ENCODE data around the gene CD247.

Gene CD247

GRCh38 chr1:167440776-167441175 is 77.6 kb downstream of the CD247 start:
- DNase-seq: no peak
- Mint-ChIP-seq H3K4me1 (peaks cover 81% of the 10 kb centered on the region), H3K36me3 (ENCODE audit: low read depth) (peaks cover 56% of the 10 kb centered on the region), H3K27me3 (peaks cover 2% of the 10 kb centered on the region), H3K4me3 (no peak overlapping the region), H3K9me3 (no peaks in the 10 kb centered on the region), H3K27ac (peak overlapping the region; percentile 35)
- no peak for ATAC-seq

GRCh38 chr1:167440345-167440744 is 78.0 kb downstream of the CD247 start:
- ATAC-seq: no peak
- no peak overlapping the region for H3K4me3 Mint-ChIP-seq
- peaks cover 80% of the 10 kb centered on the region for H3K4me1 Mint-ChIP-seq
- peak overlapping the region; percentile 53 for H3K27ac Mint-ChIP-seq
- no peak for DNase-seq
- H3K9me3 Mint-ChIP-seq: no peaks in the 10 kb centered on the region
- H3K36me3 Mint-ChIP-seq (ENCODE audit: low read depth): peaks cover 59% of the 10 kb centered on the region
- peaks cover 2% of the 10 kb centered on the region for H3K27me3 Mint-ChIP-seq

GRCh38 chr1:167439301-167439988 is 78.9 kb downstream of the CD247 start:
- H3K4me3 Mint-ChIP-seq: peak overlapping the region; percentile 48
- H3K9me3 Mint-ChIP-seq: no peaks in the 10 kb centered on the region
- DNase-seq: peak; percentile 41
- ATAC-seq: peak; percentile 16
- H3K27ac Mint-ChIP-seq: peak overlapping the region; percentile 27
- peaks cover 2% of the 10 kb centered on the region for H3K27me3 Mint-ChIP-seq
- H3K36me3 Mint-ChIP-seq (ENCODE audit: low read depth): peaks cover 60% of the 10 kb centered on the region
- H3K4me1 Mint-ChIP-seq: peaks cover 78% of the 10 kb centered on the region

GRCh38 chr1:167438171-167439138 is 79.9 kb downstream of the CD247 start:
- ATAC-seq: no peak
- no peak for DNase-seq
- Mint-ChIP-seq H3K4me1 (peaks cover 73% of the 10 kb centered on the region), H3K27ac (peak overlapping the region; percentile 81), H3K27me3 (peaks cover 2% of the 10 kb centered on the region), H3K4me3 (peak overlapping the region; percentile 9), H3K9me3 (no peaks in the 10 kb centered on the region), H3K36me3 (ENCODE audit: low read depth) (peaks cover 59% of the 10 kb centered on the region)

DNA sequence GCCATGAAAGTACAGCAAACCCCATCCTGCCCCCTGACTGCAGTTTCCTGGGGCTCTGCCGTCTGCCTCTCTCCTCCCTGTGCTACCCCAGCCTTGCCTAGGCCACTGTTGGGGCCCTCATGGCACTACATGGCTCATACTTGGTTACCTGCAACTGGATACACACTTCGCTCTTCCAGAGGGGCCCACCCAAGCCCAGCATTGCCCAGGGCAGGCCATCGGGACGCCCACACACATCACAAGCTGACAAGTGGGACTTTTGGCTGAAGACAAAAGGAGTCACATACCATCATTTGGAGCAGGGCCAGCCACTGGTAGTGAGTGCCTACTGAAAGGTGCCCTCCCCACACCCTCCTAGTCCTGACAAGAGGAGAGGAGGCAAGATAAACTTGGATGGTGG is 82.8 kb downstream of the CD247 start:
- no peak for DNase-seq
- ATAC-seq: no peak
- Mint-ChIP-seq H3K4me1 (peaks cover 61% of the 10 kb centered on the region), H3K9me3 (no peaks in the 10 kb centered on the region), H3K36me3 (ENCODE audit: low read depth) (peaks cover 61% of the 10 kb centered on the region), H3K27ac (peak overlapping the region; percentile 81), H3K4me3 (no peak overlapping the region), H3K27me3 (peaks cover 2% of the 10 kb centered on the region)

DNA sequence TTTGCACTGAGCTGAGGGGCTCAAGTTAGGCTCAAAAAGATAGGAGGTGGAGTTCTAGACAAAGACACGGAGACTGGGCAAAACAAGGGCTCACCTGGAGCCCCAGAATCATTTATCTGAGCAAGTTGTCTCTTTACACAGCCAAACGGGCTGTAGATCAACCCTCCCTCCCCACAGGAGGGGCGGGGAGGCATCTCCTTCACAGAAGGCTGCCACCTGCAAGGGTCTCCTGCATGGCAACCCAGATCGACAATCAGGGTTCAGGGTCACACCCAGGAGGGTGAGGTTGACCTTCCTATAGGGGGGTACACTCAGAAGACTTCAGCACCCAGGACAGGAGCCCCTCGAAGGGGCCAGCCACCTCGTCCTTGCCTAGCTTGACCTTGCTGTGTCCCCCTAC is 84.0 kb downstream of the CD247 start:
- Mint-ChIP-seq H3K4me1 (peaks cover 58% of the 10 kb centered on the region), H3K27ac (no peak overlapping the region), H3K36me3 (ENCODE audit: low read depth) (peaks cover 51% of the 10 kb centered on the region)

GRCh38 chr1:167433884-167434283 is 84.4 kb downstream of the CD247 start:
- Mint-ChIP-seq H3K9me3 (no peaks in the 10 kb centered on the region), H3K4me3 (no peak overlapping the region), H3K36me3 (ENCODE audit: low read depth) (peaks cover 50% of the 10 kb centered on the region), H3K27ac (no peak overlapping the region), H3K27me3 (no peaks in the 10 kb centered on the region), H3K4me1 (peaks cover 57% of the 10 kb centered on the region)
- ATAC-seq: no peak
- no peak for DNase-seq

More for the DNA sequence above, 84.0 kb downstream of the CD247 start:
- DNase-seq (no peak), ATAC-seq (no peak)
- no peaks in the 10 kb centered on the region for H3K27me3 Mint-ChIP-seq
- H3K4me3 Mint-ChIP-seq: no peak overlapping the region
- H3K9me3 Mint-ChIP-seq: no peaks in the 10 kb centered on the region

DNA sequence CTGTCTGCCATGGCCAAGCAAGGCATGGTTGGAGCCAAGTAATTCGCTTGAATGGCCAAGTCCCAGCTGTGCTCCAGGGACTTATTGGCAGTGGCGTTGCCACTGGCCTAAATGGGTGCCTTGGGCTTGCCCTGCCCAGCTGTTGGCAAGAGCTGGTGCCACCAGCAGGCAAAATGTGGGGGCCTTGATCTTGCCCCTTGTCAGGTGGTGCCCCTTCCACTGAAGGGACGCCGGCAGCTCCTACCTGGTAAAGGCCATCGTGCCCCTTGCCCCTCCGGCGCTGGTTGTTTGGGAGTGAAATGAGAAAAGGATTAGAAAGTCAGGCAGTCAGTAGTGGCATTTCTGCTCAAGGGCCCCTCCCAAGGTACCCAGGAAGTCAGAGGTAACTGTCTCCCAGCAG is 85.5 kb downstream of the CD247 start:
- no peak overlapping the region for H3K4me3 Mint-ChIP-seq
- peak overlapping the region; percentile 42 for H3K27ac Mint-ChIP-seq
- no peak for DNase-seq
- no peak for ATAC-seq
- no peaks in the 10 kb centered on the region for H3K27me3 Mint-ChIP-seq
- peaks cover 41% of the 10 kb centered on the region for H3K36me3 Mint-ChIP-seq (ENCODE audit: low read depth)
- H3K4me1 Mint-ChIP-seq: peaks cover 57% of the 10 kb centered on the region
- H3K9me3 Mint-ChIP-seq: no peaks in the 10 kb centered on the region

GRCh38 chr1:167431909-167432650 is 86.2 kb downstream of the CD247 start:
- Mint-ChIP-seq H3K27ac (peak overlapping the region; percentile 42), H3K27me3 (no peaks in the 10 kb centered on the region), H3K9me3 (no peaks in the 10 kb centered on the region), H3K4me3 (no peak overlapping the region), H3K36me3 (ENCODE audit: low read depth) (peaks cover 35% of the 10 kb centered on the region), H3K4me1 (peaks cover 52% of the 10 kb centered on the region)
- DNase-seq: no peak
- ATAC-seq: no peak

DNA sequence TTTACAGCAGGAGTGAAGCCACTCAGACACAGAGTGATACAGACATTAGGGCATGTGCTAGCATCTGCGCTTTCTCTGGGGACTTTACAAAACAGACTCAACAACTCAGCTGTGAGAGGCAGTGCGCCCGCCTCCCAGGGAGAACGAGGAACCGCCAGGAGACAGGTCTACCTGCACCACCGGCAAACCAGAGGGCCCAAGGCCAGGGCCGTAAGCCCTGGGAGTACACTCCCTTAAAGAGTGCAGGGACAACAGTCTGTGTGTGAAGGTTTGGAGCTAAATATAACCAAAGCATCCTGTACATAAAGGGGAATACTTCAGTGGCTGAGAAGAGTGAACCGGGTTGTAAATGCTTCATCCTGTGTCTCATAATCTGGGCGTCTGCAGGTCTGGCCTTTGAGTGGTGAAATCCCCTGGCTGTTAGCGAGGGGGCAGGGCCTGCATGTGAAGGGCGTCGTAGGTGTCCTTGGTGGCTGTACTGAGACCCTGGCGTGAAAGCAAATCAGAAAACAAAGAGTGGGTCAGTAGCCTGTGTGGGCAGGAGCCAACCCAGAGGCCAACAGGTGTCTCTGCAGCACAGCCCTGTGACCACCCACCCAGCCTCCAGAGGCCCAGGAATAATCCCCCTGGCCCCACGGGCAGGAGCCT is 86.9 kb downstream of the CD247 start:
- Mint-ChIP-seq H3K9me3 (no peaks in the 10 kb centered on the region), H3K36me3 (ENCODE audit: low read depth) (peaks cover 29% of the 10 kb centered on the region), H3K4me1 (peaks cover 45% of the 10 kb centered on the region), H3K4me3 (no peak overlapping the region), H3K27me3 (no peaks in the 10 kb centered on the region), H3K27ac (peak overlapping the region; percentile 78)
- no peak for DNase-seq
- no peak for ATAC-seq

- ATAC-seq (peak; percentile 17), DNase-seq (no peak)
- H3K36me3 Mint-ChIP-seq (ENCODE audit: low read depth): peaks cover 23% of the 10 kb centered on the region
- H3K4me3 Mint-ChIP-seq: no peak overlapping the region
- H3K27ac Mint-ChIP-seq: peak overlapping the region; percentile 78
- H3K27me3 Mint-ChIP-seq: no peaks in the 10 kb centered on the region
- peaks cover 39% of the 10 kb centered on the region for H3K4me1 Mint-ChIP-seq
- no peaks in the 10 kb centered on the region for H3K9me3 Mint-ChIP-seq
These were observed 87.5 kb downstream of the CD247 start for GRCh38 chr1:167430849-167431242.

DNA sequence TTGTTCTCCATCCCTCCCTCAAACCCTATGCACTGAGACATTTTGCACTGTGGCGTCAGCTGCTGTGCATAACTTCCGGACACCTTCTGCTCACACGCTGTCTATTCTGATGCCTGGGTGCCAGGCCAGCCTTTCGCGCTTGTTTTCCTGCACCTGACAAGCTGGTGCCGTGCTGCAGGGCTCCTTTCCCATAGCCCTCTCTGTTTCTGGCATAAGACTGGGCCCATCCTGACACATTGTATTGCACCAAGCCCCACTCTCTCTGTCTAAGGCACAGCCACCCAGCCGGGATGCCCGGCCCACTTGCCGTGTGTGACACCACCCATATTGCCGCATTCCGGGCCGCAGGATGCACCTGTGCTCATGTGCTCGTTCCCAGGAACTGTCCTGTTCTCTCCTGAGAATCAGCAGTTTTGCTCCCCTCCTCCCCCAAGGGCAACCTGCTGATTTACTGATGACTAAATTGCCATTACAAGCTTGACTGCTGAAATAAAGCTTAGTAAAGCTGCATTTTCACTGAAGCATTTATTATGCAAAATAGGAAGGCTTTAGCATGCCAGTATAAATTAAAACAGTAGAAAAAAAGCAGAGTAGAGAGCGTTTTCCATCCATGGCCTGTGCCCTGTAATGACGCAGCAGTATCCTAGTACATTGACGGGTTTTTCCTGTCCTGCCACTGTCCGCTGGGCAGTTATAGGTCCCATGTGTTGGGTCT is 88.0 kb downstream of the CD247 start:
- no peak overlapping the region for H3K4me3 Mint-ChIP-seq

DNA sequence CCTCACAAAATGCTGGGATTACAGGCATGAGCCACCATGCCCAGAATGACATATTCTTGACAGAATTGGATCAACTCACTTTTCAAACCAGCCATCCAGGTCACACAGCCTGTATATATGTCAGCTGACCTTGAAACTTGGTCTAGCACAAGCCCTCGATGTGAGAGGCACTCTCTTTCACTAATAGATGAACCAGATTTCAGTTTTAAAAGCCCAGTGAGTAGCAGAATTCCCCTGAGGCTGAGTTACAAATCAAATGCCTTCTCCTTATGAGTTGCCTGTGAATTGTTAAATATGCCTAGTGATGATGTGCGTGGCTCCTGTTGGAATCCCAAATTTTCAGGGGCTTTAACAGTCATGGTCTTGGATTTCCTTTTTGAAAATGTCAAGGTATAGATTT is 88.7 kb downstream of the CD247 start:
- Mint-ChIP-seq H3K27me3 (no peaks in the 10 kb centered on the region), H3K36me3 (ENCODE audit: low read depth) (peaks cover 19% of the 10 kb centered on the region), H3K9me3 (no peaks in the 10 kb centered on the region), H3K27ac (peak overlapping the region; percentile 52), H3K4me1 (peaks cover 34% of the 10 kb centered on the region), H3K4me3 (no peak overlapping the region)
- no peak for ATAC-seq
- DNase-seq: no peak

More for the DNA sequence above, 88.0 kb downstream of the CD247 start:
- no peaks in the 10 kb centered on the region for H3K9me3 Mint-ChIP-seq
- H3K27me3 Mint-ChIP-seq: no peaks in the 10 kb centered on the region
- peak overlapping the region; percentile 52 for H3K27ac Mint-ChIP-seq
- ATAC-seq (peak; percentile 2), DNase-seq (no peak)
- H3K36me3 Mint-ChIP-seq (ENCODE audit: low read depth): peaks cover 19% of the 10 kb centered on the region
- peaks cover 35% of the 10 kb centered on the region for H3K4me1 Mint-ChIP-seq

Data from activated naive CD8-positive, alpha-beta T cell treated with anti-CD3 and anti-CD28 coated beads, Interleukin-2, amount 50 U/mL, for 24 hours (primary cell).